ENCODE data around the gene RPL22. TPM values are rescaled to one million over a fixed set of nuclear protein-coding genes. Genes with fewer than 3 reads are reported as not detected.

Gene RPL22
- polyA plus RNA-seq, 1 experiment: 76.9 TPM

GRCh38 chr1:6210591-6211355, 11.4 kb upstream of the RPL22 start:
- DNase-seq (ENCODE audit: low read depth): no peak
- TF ChIP-seq CTCF (IDR thresholded peaks at IDR 0.05; ENCODE audit: insufficient read depth, low read depth, low read length): no peak
- Histone ChIP-seq H3K36me3 (ENCODE audit: control insufficient read depth, insufficient read depth, low read length) (peaks cover 13% of the 10 kb centered on the region), H3K4me3 (ENCODE audit: low read depth, low read length) (no peak overlapping the region), H3K27me3 (ENCODE audit: control insufficient read depth, insufficient read depth, low read length) (no peaks in the 10 kb centered on the region)
- ChIA-PET POLR2A (no interaction called here), CTCF (interaction anchor here (1.2 to 1.6 kb wide), 3 partner anchors 23 to 34 kb away, joined by 3 to 5 read pairs (median 4); partner anchors contain the start of gene HES3)

- ChIA-PET CTCF (interaction anchor here (1.2 to 1.7 kb wide), 5 partner anchors 20 to 122 kb away, joined by 3 to 5 read pairs (median 3); partner anchors contain the start of gene HES3), POLR2A (no interaction called here)
- Histone ChIP-seq H3K27me3 (ENCODE audit: control insufficient read depth, insufficient read depth, low read length) (no peaks in the 10 kb centered on the region), H3K4me3 (ENCODE audit: low read depth, low read length) (no peak overlapping the region), H3K36me3 (ENCODE audit: control insufficient read depth, insufficient read depth, low read length) (peaks cover 12% of the 10 kb centered on the region)
- DNase-seq (ENCODE audit: low read depth): no peak
- TF ChIP-seq CTCF (IDR thresholded peaks at IDR 0.05; ENCODE audit: insufficient read depth, low read depth, low read length): peak; percentile 29; the same call in 1 of the 2 replicates
Measured at GRCh38 chr1:6209661-6210580, 10.5 kb upstream of the RPL22 start.

GRCh38 chr1:6208723-6209660, 9.6 kb upstream of the RPL22 start:
- Histone ChIP-seq H3K4me3 (ENCODE audit: low read depth, low read length) (peak overlapping the region; percentile 21), H3K36me3 (ENCODE audit: control insufficient read depth, insufficient read depth, low read length) (peaks cover 12% of the 10 kb centered on the region), H3K27me3 (ENCODE audit: control insufficient read depth, insufficient read depth, low read length) (no peaks in the 10 kb centered on the region)
- TF ChIP-seq CTCF (IDR thresholded peaks at IDR 0.05; ENCODE audit: insufficient read depth, low read depth, low read length): peak; percentile 34
- CTCF ChIA-PET: interaction anchor here (1.1 to 1.7 kb wide), 6 partner anchors 9 to 123 kb away, joined by 3 to 5 read pairs (median 4); partner anchors contain the start of gene HES3
- POLR2A ChIA-PET: no interaction called here
- no peak for DNase-seq (ENCODE audit: low read depth)

- no peaks in the 10 kb centered on the region for H3K27me3 ChIP-seq (ENCODE audit: control insufficient read depth, insufficient read depth, low read length)
- no peak for DNase-seq (ENCODE audit: low read depth)
- no peak for TF ChIP-seq CTCF (IDR thresholded peaks at IDR 0.05; ENCODE audit: insufficient read depth, low read depth, low read length)
- ChIA-PET POLR2A (no interaction called here), CTCF (interaction anchor here (0.9 to 1.7 kb wide), 4 partner anchors 10 to 124 kb away, joined by 3 to 4 read pairs (median 3); no protein-coding TSS in a partner anchor)
- no peak overlapping the region for H3K4me3 ChIP-seq (ENCODE audit: low read depth, low read length)
- peaks cover 11% of the 10 kb centered on the region for H3K36me3 ChIP-seq (ENCODE audit: control insufficient read depth, insufficient read depth, low read length)
Measured at GRCh38 chr1:6207921-6208320, 8.5 kb upstream of the RPL22 start.

All from BJ (cell line).